Astrocyte (in vitro differentiated cells and primary cell): Measurements from ENCODE around the gene RAB6B. TPM values are rescaled to one million over a fixed set of nuclear protein-coding genes. Genes with fewer than 3 reads are reported as not detected.

Experiments used
- DNase-seq: peaks from one replicate; pipeline ENCODE4 v3.0.0-alpha.2; 2010; ENCODE audit warnings: low read depth
- FAIRE-seq: peaks from 2 replicates; lab custom pipeline; 2011; peaks lifted over from hg19 to GRCh38; lab: Jason Lieb, UNC
- H2AFZ ChIP-seq: 2 replicates; pipeline ENCODE4 v1.6.0; 2012; ENCODE audit warnings: low read depth, low read length, inconsistent platforms
- H3K27ac ChIP-seq: 2 replicates; pipeline ENCODE4 v1.5.1; 2011; ENCODE audit warnings: low read depth, low read length, inconsistent platforms
- H3K27me3 ChIP-seq: 2 replicates; pipeline ENCODE4 v1.6.0; 2011; ENCODE audit warnings: low read length, inconsistent platforms; ENCODE audit not compliant: insufficient read depth
- H3K36me3 ChIP-seq: 2 replicates; pipeline ENCODE4 v1.5.1; 2011; ENCODE audit warnings: low read length, inconsistent platforms; ENCODE audit not compliant: insufficient read depth
- H3K4me1 ChIP-seq: 2 replicates; pipeline ENCODE4 v1.5.1; 2011; ENCODE audit warnings: low read length, inconsistent platforms; ENCODE audit not compliant: insufficient read depth
- H3K4me2 ChIP-seq: 2 replicates; pipeline ENCODE4 v1.6.0; 2012; ENCODE audit warnings: low read length, inconsistent platforms
- H3K4me3 ChIP-seq: 2 replicates; pipeline ENCODE4 v1.5.1; 2011; ENCODE audit warnings: low read depth, mild to moderate bottlenecking, low read length, inconsistent platforms; ENCODE audit not compliant: insufficient read depth
- H3K79me2 ChIP-seq: 2 replicates; pipeline ENCODE4 v1.6.0; 2012; ENCODE audit warnings: mild to moderate bottlenecking, low read length, inconsistent platforms; ENCODE audit not compliant: insufficient read depth
- H3K9ac ChIP-seq: 2 replicates; pipeline ENCODE4 v1.6.0; 2012; ENCODE audit warnings: mild to moderate bottlenecking, low read length, inconsistent platforms
- H3K9me3 ChIP-seq: 2 replicates; pipeline ENCODE4 v1.5.1; 2012; ENCODE audit warnings: low read depth, mild to moderate bottlenecking, low read length, inconsistent platforms; ENCODE audit not compliant: insufficient read depth
- H4K20me1 ChIP-seq: 2 replicates; pipeline ENCODE4 v1.6.0; 2012; ENCODE audit warnings: low read length, inconsistent platforms; ENCODE audit not compliant: insufficient read depth
- H3K27ac Mint-ChIP-seq: one replicate; pipeline ENCODE4 v1.8.0; 2021; ENCODE audit warnings: mild to moderate bottlenecking, mixed read lengths; ENCODE audit not compliant: unreplicated experiment
- H3K27me3 Mint-ChIP-seq: one replicate; pipeline ENCODE4 v1.8.0; 2021; ENCODE audit warnings: low read depth, mixed read lengths; ENCODE audit not compliant: unreplicated experiment
- H3K36me3 Mint-ChIP-seq: one replicate; pipeline ENCODE4 v1.8.0; 2021; ENCODE audit warnings: low read depth, mixed read lengths; ENCODE audit not compliant: unreplicated experiment
- H3K4me1 Mint-ChIP-seq: one replicate; pipeline ENCODE4 v1.8.0; 2021; ENCODE audit warnings: low read depth, mixed read lengths; ENCODE audit not compliant: unreplicated experiment
- H3K4me3 Mint-ChIP-seq: one replicate; pipeline ENCODE4 v1.8.0; 2021; ENCODE audit warnings: mild to moderate bottlenecking, moderate library complexity, mixed read lengths; ENCODE audit not compliant: unreplicated experiment
- H3K9me3 Mint-ChIP-seq: one replicate; pipeline ENCODE4 v1.8.0; 2021; ENCODE audit warnings: mild to moderate bottlenecking, mixed read lengths; ENCODE audit not compliant: unreplicated experiment
- EZH2 ChIP-seq: IDR thresholded peaks from 2 replicates; pipeline ENCODE4 v1.6.1; 2012; ENCODE audit warnings: mild to moderate bottlenecking, low read length, inconsistent platforms; ENCODE audit not compliant: insufficient read depth
- total RNA-seq: library from RNA; stranded (reverse); gene quantifications from 2 replicates; pipeline ENCODE4 v1.2.1, GENCODE V29; 2021
- TF ChIP-seq, protein P1 (sequence below): IDR thresholded peaks from 2 replicates; pipeline ENCODE4 v1.5.1; 2011; ENCODE audit warnings: low read depth, mild to moderate bottlenecking, inconsistent platforms, low read length, moderate library complexity; ENCODE audit not compliant: insufficient read depth

RAB6B gene
- total RNA-seq, 1 donor from 2014 or later: 61.8 TPM

DNA sequence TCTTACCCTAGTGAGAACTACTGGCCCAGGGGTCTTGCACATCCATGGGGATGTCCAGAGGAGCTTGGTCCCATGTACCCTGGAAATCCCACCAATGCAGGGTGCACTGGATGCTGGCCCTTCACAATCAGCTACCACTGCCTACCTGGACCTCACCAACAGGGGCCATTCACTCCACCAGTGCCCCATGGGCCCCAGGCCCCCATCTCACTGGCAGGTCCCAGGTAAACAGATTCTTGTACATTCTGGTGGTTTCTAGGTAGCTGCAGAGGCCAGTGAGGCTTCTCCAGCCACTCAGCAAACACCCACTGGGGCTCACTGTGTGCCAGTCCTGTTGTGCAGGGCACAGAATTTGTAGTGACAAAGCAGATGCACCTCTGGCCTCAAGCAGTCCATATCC is 24.9 kb downstream of the RAB6B start:
- Histone ChIP-seq H3K9me3 (no peaks in the 10 kb centered on the region), H3K4me3 (no peak overlapping the region), H3K79me2 (no peaks in the 10 kb centered on the region), H3K27ac (no peak overlapping the region), H3K4me1 (no peaks in the 10 kb centered on the region), H3K36me3 (no peaks in the 10 kb centered on the region), H4K20me1 (peaks cover 5% of the 10 kb centered on the region), H2AFZ (no peak overlapping the region), H3K9ac (no peak overlapping the region), H3K27me3 (peaks cover 5% of the 10 kb centered on the region), H3K4me2 (no peak overlapping the region)
- Mint-ChIP-seq H3K9me3 (no peaks in the 10 kb centered on the region), H3K4me1 (peaks cover 24% of the 10 kb centered on the region), H3K4me3 (no peak overlapping the region), H3K36me3 (peaks cover 8% of the 10 kb centered on the region), H3K27me3 (peaks cover 2% of the 10 kb centered on the region), H3K27ac (no peak overlapping the region)
- TF ChIP-seq, protein P1, sequence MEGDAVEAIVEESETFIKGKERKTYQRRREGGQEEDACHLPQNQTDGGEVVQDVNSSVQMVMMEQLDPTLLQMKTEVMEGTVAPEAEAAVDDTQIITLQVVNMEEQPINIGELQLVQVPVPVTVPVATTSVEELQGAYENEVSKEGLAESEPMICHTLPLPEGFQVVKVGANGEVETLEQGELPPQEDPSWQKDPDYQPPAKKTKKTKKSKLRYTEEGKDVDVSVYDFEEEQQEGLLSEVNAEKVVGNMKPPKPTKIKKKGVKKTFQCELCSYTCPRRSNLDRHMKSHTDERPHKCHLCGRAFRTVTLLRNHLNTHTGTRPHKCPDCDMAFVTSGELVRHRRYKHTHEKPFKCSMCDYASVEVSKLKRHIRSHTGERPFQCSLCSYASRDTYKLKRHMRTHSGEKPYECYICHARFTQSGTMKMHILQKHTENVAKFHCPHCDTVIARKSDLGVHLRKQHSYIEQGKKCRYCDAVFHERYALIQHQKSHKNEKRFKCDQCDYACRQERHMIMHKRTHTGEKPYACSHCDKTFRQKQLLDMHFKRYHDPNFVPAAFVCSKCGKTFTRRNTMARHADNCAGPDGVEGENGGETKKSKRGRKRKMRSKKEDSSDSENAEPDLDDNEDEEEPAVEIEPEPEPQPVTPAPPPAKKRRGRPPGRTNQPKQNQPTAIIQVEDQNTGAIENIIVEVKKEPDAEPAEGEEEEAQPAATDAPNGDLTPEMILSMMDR: no peak
- no peak for TF ChIP-seq EZH2
- no peak for DNase-seq
- FAIRE-seq: no peak

DNA sequence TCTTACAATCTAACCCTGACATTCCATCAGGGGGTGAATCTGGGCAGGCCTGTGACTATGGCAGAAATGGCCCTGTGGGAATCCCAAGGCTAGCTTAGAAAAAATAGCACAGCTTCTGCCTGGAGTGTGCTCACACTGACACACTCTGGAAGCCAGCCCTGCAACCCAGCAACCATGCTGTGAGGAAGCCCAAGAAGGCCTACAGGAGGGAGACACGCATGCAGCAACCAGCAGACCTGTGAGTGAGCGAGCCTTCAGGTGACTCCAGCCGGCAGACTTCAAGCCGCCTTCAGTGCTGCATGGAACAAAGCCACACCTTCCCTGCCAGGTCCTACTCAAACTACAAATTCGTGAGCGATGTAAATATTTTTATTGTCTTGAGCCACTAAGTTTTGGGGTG is 26.1 kb downstream of the RAB6B start:
- Mint-ChIP-seq H3K4me1 (peaks cover 18% of the 10 kb centered on the region), H3K4me3 (no peak overlapping the region), H3K9me3 (no peaks in the 10 kb centered on the region), H3K27me3 (peaks cover 2% of the 10 kb centered on the region), H3K27ac (no peak overlapping the region), H3K36me3 (peaks cover 8% of the 10 kb centered on the region)
- peaks cover 5% of the 10 kb centered on the region for H4K20me1 ChIP-seq
- H3K36me3 ChIP-seq: no peaks in the 10 kb centered on the region
- DNase-seq: no peak
- no peak overlapping the region for H3K9ac ChIP-seq
- H3K9me3 ChIP-seq: no peaks in the 10 kb centered on the region
- TF ChIP-seq EZH2: no peak
- TF ChIP-seq, protein P1: no peak
- H3K4me1 ChIP-seq: no peaks in the 10 kb centered on the region
- H3K4me2 ChIP-seq: no peak overlapping the region
- no peak overlapping the region for H3K4me3 ChIP-seq
- no peak overlapping the region for H3K27ac ChIP-seq
- no peak for FAIRE-seq
- peaks cover 5% of the 10 kb centered on the region for H3K27me3 ChIP-seq
- no peaks in the 10 kb centered on the region for H3K79me2 ChIP-seq
- no peak overlapping the region for H2AFZ ChIP-seq

DNA sequence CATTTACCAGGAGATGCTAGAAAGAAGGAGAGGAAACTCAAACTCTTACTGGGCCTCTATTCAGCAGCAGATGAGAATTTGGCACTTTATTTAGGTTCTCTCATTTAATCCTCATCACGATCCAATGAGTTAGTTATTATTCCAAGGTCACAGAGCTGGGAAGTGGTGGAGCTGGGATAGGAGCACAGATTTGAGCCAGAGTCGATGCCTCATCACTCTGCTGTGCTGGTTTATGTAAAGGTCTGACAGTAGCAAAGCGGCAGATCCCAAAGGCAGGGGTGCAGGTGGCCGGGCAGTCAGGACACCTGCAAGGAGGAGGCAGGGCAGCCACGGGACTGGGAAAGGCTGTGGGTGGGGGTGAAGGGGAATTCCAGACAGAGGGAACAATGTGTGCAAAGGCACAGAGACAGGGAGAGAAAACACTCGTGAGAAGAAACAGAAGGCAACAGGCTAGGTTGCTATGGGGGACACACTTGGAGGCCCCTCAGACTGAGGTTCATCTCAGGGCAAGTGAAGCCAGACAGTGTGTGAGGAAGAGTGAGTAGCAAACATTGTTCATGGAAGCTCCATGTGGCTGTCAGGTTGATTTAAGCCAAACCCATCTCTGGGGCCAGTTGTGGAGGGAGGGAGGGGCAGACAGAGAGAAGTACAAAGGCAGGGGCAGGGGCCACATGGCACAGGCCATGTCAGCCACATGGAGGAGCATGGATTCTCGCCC is 26.8 kb downstream of the RAB6B start:
- peaks cover 15% of the 10 kb centered on the region for H3K4me1 Mint-ChIP-seq
- Histone ChIP-seq H3K4me3 (no peak overlapping the region), H4K20me1 (peaks cover 5% of the 10 kb centered on the region), H2AFZ (no peak overlapping the region), H3K79me2 (no peaks in the 10 kb centered on the region), H3K27me3 (peaks cover 5% of the 10 kb centered on the region), H3K36me3 (no peaks in the 10 kb centered on the region), H3K9ac (no peak overlapping the region), H3K4me1 (no peaks in the 10 kb centered on the region), H3K4me2 (no peak overlapping the region), H3K27ac (no peak overlapping the region), H3K9me3 (no peaks in the 10 kb centered on the region)
- TF ChIP-seq EZH2: no peak
- TF ChIP-seq, protein P1: no peak
- H3K36me3 Mint-ChIP-seq: peaks cover 8% of the 10 kb centered on the region
- H3K27ac Mint-ChIP-seq: no peak overlapping the region
- FAIRE-seq: no peak
- H3K27me3 Mint-ChIP-seq: peaks cover 2% of the 10 kb centered on the region
- DNase-seq: no peak
- no peak overlapping the region for H3K4me3 Mint-ChIP-seq
- no peaks in the 10 kb centered on the region for H3K9me3 Mint-ChIP-seq
